NB4 (cell line): ENCODE data around the gene DRC7.

Experiments
- CTCF ChIP-seq: IDR thresholded peaks from one replicate; pipeline ENCODE4 v1.5.1; 2012; ENCODE audit warnings: low read depth, low read length
- MYC ChIP-seq: IDR thresholded peaks from 2 replicates; pipeline ENCODE4 v1.6.1; 2011; ENCODE audit warnings: low read depth, low read length
- POLR2A ChIP-seq: IDR thresholded peaks from 2 replicates; pipeline ENCODE4 v1.6.1; 2011; ENCODE audit warnings: mild to moderate bottlenecking; ENCODE audit not compliant: insufficient read length; ENCODE audit errors: extremely low read depth

GRCh38 chr16:57688487-57688986, 6.1 kb upstream of the DRC7 start:
- TF ChIP-seq MYC (no peak), POLR2A (no peak), CTCF (no peak)
